GM12872 (cell line): ENCODE data around the gene STIL.

Experiments
- TF ChIP-seq, protein P1 (sequence below): IDR thresholded peaks from 3 replicates; pipeline ENCODE4 v1.5.1; 2011; ENCODE audit warnings: low read depth, mild to moderate bottlenecking, low read length, moderate library complexity; ENCODE audit not compliant: insufficient read depth

STIL gene

DNA sequence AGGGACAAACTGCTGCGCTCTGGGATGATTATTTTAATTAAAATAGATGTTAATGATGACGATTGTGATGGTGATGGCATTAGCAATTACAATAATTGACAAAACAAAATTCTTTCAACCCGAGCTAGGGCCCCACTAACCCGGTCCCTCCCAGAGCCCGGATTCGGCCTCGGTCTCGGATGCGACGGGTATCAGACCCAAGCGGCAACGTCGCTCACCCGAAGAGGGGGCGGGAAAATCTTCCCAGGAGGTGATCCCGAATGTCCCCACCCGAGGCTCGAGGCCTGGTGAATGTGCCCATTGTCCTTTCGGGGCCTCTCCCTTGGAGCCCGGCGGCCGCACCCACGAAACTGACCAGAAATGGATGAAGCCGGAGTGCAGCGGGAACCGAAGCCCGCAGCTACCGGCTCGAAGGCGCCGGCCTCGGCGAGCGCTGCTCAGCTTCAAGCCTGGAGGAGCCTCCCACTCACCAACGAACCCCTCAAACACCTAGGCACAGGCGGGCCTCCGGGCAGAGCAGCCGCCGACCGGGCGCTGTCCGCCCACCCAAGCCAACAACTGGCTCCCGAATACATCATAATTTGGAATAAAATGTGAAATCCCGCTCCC, 83.2 kb downstream of the STIL start:
- TF ChIP-seq, protein P1, sequence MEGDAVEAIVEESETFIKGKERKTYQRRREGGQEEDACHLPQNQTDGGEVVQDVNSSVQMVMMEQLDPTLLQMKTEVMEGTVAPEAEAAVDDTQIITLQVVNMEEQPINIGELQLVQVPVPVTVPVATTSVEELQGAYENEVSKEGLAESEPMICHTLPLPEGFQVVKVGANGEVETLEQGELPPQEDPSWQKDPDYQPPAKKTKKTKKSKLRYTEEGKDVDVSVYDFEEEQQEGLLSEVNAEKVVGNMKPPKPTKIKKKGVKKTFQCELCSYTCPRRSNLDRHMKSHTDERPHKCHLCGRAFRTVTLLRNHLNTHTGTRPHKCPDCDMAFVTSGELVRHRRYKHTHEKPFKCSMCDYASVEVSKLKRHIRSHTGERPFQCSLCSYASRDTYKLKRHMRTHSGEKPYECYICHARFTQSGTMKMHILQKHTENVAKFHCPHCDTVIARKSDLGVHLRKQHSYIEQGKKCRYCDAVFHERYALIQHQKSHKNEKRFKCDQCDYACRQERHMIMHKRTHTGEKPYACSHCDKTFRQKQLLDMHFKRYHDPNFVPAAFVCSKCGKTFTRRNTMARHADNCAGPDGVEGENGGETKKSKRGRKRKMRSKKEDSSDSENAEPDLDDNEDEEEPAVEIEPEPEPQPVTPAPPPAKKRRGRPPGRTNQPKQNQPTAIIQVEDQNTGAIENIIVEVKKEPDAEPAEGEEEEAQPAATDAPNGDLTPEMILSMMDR = no peak

DNA sequence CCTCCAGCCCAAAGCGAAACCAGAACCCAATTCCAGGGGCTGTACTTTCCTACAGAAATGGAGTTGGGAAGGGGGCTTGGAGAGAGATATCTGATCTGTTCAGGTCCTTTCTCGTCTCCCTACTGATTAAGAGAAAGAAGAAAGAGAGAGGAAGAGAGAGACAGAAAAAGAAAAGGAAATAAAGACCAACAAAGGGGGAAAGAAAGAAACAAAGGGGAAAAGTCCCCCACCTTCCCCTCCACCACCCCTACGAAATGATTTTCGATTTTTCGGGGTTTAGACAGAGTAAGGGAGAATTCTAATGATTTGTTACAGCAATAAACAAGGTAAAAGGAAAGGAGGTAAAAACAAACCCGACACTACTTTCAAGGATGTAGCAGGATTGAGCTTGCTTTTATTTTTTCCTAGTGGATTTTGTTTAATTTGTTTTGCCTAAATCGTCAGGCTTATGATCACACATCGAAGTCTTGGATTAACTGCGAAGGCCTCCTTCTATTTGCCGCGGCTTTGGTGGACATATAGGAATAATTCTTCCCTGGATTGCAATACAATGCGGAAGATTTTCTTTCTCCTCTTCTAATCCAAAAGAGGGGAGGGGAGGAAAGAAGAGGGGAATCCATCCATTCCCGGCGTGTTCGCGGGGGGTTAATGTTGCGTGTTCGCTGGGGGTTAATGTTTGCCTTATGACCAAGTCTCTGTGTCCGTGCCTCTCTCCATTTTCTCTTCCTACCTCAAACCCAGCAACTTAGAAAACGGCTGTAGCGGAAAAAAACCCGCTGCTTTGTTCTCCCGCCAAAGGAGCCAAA, 83.9 kb downstream of the STIL start:
- TF ChIP-seq, protein P1 = no peak

DNA sequence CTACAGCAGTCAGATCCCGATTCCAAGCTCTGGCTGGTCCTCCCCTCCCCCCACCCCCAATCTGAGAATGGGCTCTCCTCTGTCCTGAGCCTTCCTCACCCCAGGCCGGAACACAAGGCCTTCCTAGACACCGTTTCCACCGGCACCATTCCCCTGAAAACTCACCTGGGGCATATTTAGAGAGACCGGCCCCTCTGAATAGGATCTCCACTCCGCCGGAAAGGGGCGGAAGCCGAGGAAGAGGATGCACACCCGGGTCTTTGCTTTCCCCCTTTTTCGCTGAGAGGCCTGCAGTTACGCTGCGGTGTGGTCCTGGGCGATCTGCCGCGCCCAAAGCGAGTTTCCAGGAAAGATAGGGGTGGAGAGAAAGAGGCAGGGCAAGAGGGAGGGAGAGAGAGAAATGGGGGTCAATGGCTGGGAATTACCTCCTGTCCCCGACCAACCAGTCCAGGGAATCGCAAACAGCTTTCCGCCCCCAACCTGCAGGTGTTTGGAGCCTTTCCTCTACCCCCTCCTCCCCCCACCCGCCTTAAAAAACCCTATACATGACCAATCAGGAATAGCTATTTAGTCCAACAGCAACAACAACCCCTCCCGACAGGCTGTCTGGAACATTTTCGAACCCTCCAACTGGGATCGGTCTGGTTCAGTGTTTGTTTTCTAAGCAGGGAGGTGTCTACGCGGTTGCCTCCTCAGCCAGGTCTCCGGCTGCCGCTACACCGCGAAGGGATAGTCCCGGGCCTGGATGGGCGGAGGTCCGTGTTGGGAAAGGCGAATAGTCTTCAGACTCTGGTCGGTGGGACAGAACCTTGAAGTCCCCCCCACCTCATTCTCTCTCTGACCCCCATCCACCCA, 84.7 kb downstream of the STIL start:
- TF ChIP-seq, protein P1 = no peak

DNA sequence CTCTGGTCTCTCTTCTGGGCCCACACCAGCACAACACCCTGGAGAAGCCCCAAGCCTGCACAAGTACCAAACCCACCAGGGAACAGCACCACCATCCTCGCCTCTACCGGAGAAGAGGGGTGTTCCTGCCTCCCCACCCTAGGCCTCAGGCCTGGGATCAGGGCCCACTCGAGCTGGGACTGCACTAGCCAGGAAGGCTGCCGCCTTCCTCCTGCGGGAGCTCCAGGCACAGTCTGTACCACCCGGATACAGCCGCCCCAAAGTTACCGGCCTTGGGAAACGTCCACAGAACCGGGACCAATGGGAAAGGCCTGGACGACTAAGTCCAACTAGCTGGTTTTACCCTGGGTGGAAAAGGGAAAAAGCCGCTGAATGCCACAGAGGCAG, 85.3 kb downstream of the STIL start:
- TF ChIP-seq, protein P1 = no peak

DNA sequence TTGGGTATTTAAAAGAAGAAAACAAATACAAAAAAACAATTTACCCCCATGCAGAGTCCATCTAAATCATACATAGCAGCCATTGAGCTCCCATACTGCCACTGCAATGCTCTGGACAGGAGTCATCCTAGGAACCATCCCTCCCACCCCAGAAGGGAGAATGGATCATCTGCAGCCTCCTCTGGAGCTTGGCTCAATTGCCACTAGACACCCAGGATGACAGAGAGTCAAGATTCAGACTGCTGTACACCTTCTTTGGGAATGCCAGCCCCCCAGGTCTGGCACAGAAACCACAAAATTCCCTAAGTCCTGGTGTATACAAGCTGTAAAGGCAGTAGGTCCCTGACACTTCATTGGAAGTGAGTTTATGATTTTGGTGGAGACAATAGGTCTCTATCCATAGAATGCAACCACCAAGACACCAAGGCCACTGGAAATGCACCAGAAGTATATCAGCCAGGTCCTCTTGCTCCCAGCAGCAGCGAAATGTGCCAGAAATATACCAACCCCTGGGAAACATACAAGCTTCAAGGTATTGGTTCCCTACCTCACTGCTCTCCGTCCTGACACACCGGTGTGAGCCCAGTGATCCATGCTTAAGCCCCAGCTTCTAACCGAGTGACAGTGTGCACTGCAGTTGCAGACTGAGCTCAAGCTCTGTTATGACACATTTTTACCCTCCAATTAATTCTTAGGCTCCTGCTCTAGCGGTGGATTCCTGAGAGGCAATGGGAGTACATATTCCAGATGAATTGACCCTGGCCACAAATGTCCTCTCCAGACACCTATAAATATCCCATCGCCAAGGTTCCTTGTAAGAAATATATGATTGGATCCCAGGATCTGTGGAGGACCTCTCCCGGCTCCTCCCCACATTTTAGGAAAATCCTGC, 86.4 kb downstream of the STIL start:
- TF ChIP-seq, protein P1 = no peak

DNA sequence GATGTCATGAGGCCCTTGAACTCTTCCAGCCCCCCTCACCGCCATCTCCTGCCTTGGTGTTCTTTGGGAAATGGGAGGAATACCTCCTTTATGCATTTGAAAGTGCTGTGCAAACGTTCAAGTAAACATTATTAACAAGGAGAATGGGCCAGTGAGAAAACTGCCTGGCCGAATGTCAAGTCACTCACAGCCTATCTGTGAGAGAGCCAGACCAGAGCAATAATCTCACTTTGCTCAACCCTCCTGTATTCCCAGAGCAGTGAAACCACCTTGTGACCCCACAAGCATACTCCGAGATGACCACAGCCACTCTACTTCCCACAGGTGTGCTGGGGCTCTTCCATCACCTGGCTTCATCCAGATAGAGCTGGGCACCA, 87.1 kb downstream of the STIL start:
- TF ChIP-seq, protein P1 = no peak
